Gastroesophageal sphincter (tissue), 4 donors: ENCODE data around the gene SMIM43. TPM values are rescaled to one million over a fixed set of nuclear protein-coding genes. Genes with fewer than 3 reads are reported as not detected.

Experiments used
- ATAC-seq: fragments of 150-250 bp; one replicate; pipeline ENCODE4 v1.9.1; 2016; ENCODE audit warnings: mild to moderate bottlenecking, moderate library complexity
- H3K27ac ChIP-seq, 4 donors: fragments of 200-600 bp; sonication (generic) in 3 of 4; 1 replicate in 3 of 4; 2 replicates in 1 of 4; pipeline ENCODE4 v1.5.1; 2016 to 2019
- H3K27me3 ChIP-seq: fragments of 200-600 bp; sonication (generic); one replicate; pipeline ENCODE4 v1.5.1; 2019
- H3K36me3 ChIP-seq, 2 donors: fragments of 200-600 bp; sonication (generic); one replicate each; pipeline ENCODE4 v1.5.1; 2019; ENCODE audit warnings: control low read depth in 1 of 2
- H3K4me1 ChIP-seq, 3 donors: fragments of 200-600 bp; sonication (generic); 1 replicate in 2 of 3; 2 replicates in 1 of 3; pipeline ENCODE4 v1.5.1; 2016 to 2019; ENCODE audit warnings: control low read depth in 2 of 3
- H3K4me3 ChIP-seq, 2 donors: fragments of 200-600 bp; sonication (generic); one replicate each; pipeline ENCODE4 v1.5.1; 2019; ENCODE audit warnings: mild to moderate bottlenecking in 1 of 2, moderate library complexity in 1 of 2
- H3K9me3 ChIP-seq, 3 donors: fragments of 200-600 bp; sonication (generic); one replicate each; pipeline ENCODE4 v1.5.1; 2017 to 2019; ENCODE audit warnings: control low read depth in 2 of 3
- CTCF ChIP-seq, 4 experiments: fragments of 200-600 bp in 2 of 4; fragments of 450-650 bp in 2 of 4; sonication (generic) in 1 of 4; IDR thresholded peaks; one replicate each; pipeline ENCODE4 v1.5.1; 2017 to 2019; ENCODE audit warnings: antibody characterized with exemption in 4 of 4, mild to moderate bottlenecking in 2 of 4, moderate library complexity in 2 of 4
- EP300 ChIP-seq: sonication (generic); formaldehyde crosslinking; IDR thresholded peaks from one replicate; pipeline ENCODE4 v1.6.1; 2017; ENCODE audit warnings: antibody characterized with exemption, mild to moderate bottlenecking
- POLR2A ChIP-seq, 2 donors: fragments of 450-650 bp; IDR thresholded peaks; one replicate each; pipeline ENCODE4 v1.6.1; 2017; ENCODE audit warnings: antibody characterized with exemption in 2 of 2, mild to moderate bottlenecking in 2 of 2, moderate library complexity in 1 of 2
- POLR2AphosphoS5 ChIP-seq: sonication (generic); formaldehyde crosslinking; IDR thresholded peaks from one replicate; pipeline ENCODE4 v1.6.1; 2017; ENCODE audit warnings: antibody characterized with exemption
- WGBS, 2 donors: methylation state at CpG; one replicate each; pipeline ENCODE4 v1.1.5; 2018; ENCODE audit warnings: low coverage in 1 of 2; 5-methylcytosine and 5-hydroxymethylcytosine counted together
- total RNA-seq, 4 donors: library from RNA; depleted of rRNA; stranded (reverse); fragments of >200 nt; gene quantifications; one replicate each; pipeline ENCODE4 v1.1.0, GENCODE V29; 2016

Gene SMIM43
- total RNA-seq, 4 donors from 2014 or later, result 0.39 to 2.3 (median 0.51) TPM

GRCh38 chr4:121741751-121742150, 23.2 kb downstream of the SMIM43 start:
- H3K27ac ChIP-seq, result no peak overlapping the region
- H3K9me3 ChIP-seq, result no peaks in the 10 kb centered on the region
- TF ChIP-seq EP300 (no peak), POLR2A (IDR thresholded peaks at IDR 0.05) (no peak), POLR2AphosphoS5 (no peak), CTCF (IDR thresholded peaks at IDR 0.05) (no peak)
- no peak for ATAC-seq
- 28 to 39% methylated on average over 7 of the region's 7 CpGs for WGBS, 2 donors
- no peaks in the 10 kb centered on the region for H3K4me1 ChIP-seq
- no peaks in the 10 kb centered on the region for H3K36me3 ChIP-seq
- H3K27me3 ChIP-seq, result no peaks in the 10 kb centered on the region
- H3K4me3 ChIP-seq, result no peak overlapping the region

GRCh38 chr4:121740796-121741409, 24.1 kb downstream of the SMIM43 start:
- ATAC-seq, result no peak
- TF ChIP-seq POLR2A (IDR thresholded peaks at IDR 0.05) (no peak), EP300 (no peak), CTCF (IDR thresholded peaks at IDR 0.05) (no peak), POLR2AphosphoS5 (no peak)
- 78 to 81% methylated on average over 11 to 12 of the region's 12 CpGs for WGBS, 2 donors

GRCh38 chr4:121739575-121739974, 25.4 kb downstream of the SMIM43 start:
- WGBS, 2 donors, result 50% methylated on average over 2 of the region's 2 CpGs
- Histone ChIP-seq H3K36me3 (no peaks in the 10 kb centered on the region), H3K4me1 (no peaks in the 10 kb centered on the region), H3K27me3 (no peaks in the 10 kb centered on the region), H3K4me3 (no peak overlapping the region), H3K9me3 (no peaks in the 10 kb centered on the region), H3K27ac (no peak overlapping the region)
- ATAC-seq, result no peak
- TF ChIP-seq POLR2A (IDR thresholded peaks at IDR 0.05), result no peak
- TF ChIP-seq EP300, result no peak
- no peak for TF ChIP-seq CTCF (IDR thresholded peaks at IDR 0.05)
- no peak for TF ChIP-seq POLR2AphosphoS5

More at GRCh38 chr4:121740796-121741409, 24.1 kb downstream of the SMIM43 start:
- Histone ChIP-seq H3K4me3 (no peak overlapping the region), H3K27me3 (no peaks in the 10 kb centered on the region), H3K4me1 (no peaks in the 10 kb centered on the region), H3K27ac (no peak overlapping the region), H3K9me3 (no peaks in the 10 kb centered on the region), H3K36me3 (no peaks in the 10 kb centered on the region)

GRCh38 chr4:121738780-121739535, 26.0 kb downstream of the SMIM43 start:
- ATAC-seq, result no peak
- Histone ChIP-seq H3K27ac (no peak overlapping the region), H3K9me3 (no peaks in the 10 kb centered on the region), H3K4me1 (no peaks in the 10 kb centered on the region), H3K36me3 (no peaks in the 10 kb centered on the region), H3K27me3 (no peaks in the 10 kb centered on the region), H3K4me3 (no peak overlapping the region)
- TF ChIP-seq POLR2AphosphoS5, result no peak
- TF ChIP-seq EP300, result no peak
- TF ChIP-seq CTCF (IDR thresholded peaks at IDR 0.05), result no peak
- TF ChIP-seq POLR2A (IDR thresholded peaks at IDR 0.05), result no peak
- WGBS, 2 donors, result 36 to 52% methylated on average over 2 of the region's 2 CpGs
